Adrenal gland (tissue), 12 donors: ENCODE results near the gene TM9SF4. TPM values are rescaled to one million over a fixed set of nuclear protein-coding genes. Genes with fewer than 3 reads are reported as not detected.

ENCODE experiments used
- DNase-seq, 7 donors: peaks; one replicate each; pipeline ENCODE4 v3.0.0-alpha.2; 2019 to 2020
- H3K27ac ChIP-seq, 5 donors: fragments of 200-600 bp; sonication (generic) in 4 of 5; 1 replicate in 3 of 5; 2 replicates in 2 of 5; pipeline versions ENCODE4 v1.5.1 to v1.8.0; 2016 to 2020; ENCODE audit warnings: mild to moderate bottlenecking in 1 of 5
- H3K27me3 ChIP-seq: fragments of 200-600 bp; 2 replicates; pipeline ENCODE4 v1.8.0; 2021
- H3K36me3 ChIP-seq, 2 donors: fragments of 200-600 bp; replicated peaks in 1 of 2; 1 replicate in 1 of 2; 2 replicates in 1 of 2; pipeline versions ENCODE4 v1.5.1 to v1.8.0; 2018 to 2022
- H3K4me1 ChIP-seq, 2 donors: fragments of 200-600 bp; replicated peaks in 1 of 2; 1 replicate in 1 of 2; 2 replicates in 1 of 2; pipeline versions ENCODE4 v1.5.1 to v1.8.0; 2018 to 2021
- H3K4me3 ChIP-seq, 4 donors: fragments of 200-600 bp; sonication (generic) in 3 of 4; one replicate each; pipeline ENCODE4 v1.5.1; 2016 to 2018
- H3K9me3 ChIP-seq, 3 donors: fragments of 200-600 bp; sonication (generic) in 1 of 3; replicated peaks in 1 of 3; 1 replicate in 2 of 3; 2 replicates in 1 of 3; pipeline versions ENCODE4 v1.5.1 to v1.8.0; 2016 to 2021
- POLR2A ChIP-seq, 2 donors: fragments of 450-650 bp; IDR thresholded peaks; one replicate each; pipeline ENCODE4 v1.6.1; 2017; ENCODE audit warnings: antibody characterized with exemption in 2 of 2, mild to moderate bottlenecking in 2 of 2, moderate library complexity in 1 of 2
- WGBS, 4 donors: extraction: QIAGEN DNeasy Blood & Tissue Kit in 2 of 4; methylation state at CpG; one replicate each; pipeline versions ENCODE4 v1.1.5 to v1.1.7; 2013 to 2017; 5-methylcytosine and 5-hydroxymethylcytosine counted together
- intact Hi-C, 2 donors: fragments of 100-400 bp; cut with DNase I; formaldehyde crosslinking; loops; one replicate each; pipeline versions ENCODE4 v1.14.1 to v1.15.0; 2022 to 2023
- polyA plus RNA-seq, 3 donors: library from polyadenylated mRNA; stranded (reverse); fragments of 200-250 nt in 2 of 3; fragments of 350-450 nt in 1 of 3; fragmentation: Illumina TruSeq in 1 of 3; extraction: RNeasy Lipid Tissue Mini Kit (QIAGEN cat#74804) in 1 of 3; gene quantifications; one replicate each; pipeline ENCODE4 v1.2.3, GENCODE V29; 2013 to 2014
- total RNA-seq, 9 donors: library from RNA; depleted of rRNA in 4 of 9; stranded (reverse); fragments of >200 nt in 4 of 9; fragments of 120-200 nt in 1 of 9; fragmentation: NEBNext Ultra II Directional in 1 of 9; extraction: Animal tissue kit (Norgen Biotek cat#: 25700) in 1 of 9; gene quantifications; one replicate each; pipeline versions ENCODE4 v1.1.0 to v1.2.4, GENCODE V29; 2013 to 2023
- TF ChIP-seq, protein P1 (sequence below), 6 experiments: fragments of 450-650 bp in 4 of 6; fragments of 200-600 bp in 2 of 6; sonication (generic) in 1 of 6; IDR thresholded peaks; 1 replicate in 5 of 6; 2 replicates in 1 of 6; pipeline versions ENCODE4 v1.5.1 to v1.8.0; 2016 to 2021; ENCODE audit warnings: antibody characterized with exemption in 6 of 6, mild to moderate bottlenecking in 2 of 6, moderate library complexity in 1 of 6
- donor health status: healthy with polysubstance abuse.
- donor health status: Bipolar disorder and iron deficiency.
- donor health status: DM: yes; HTN: yes; CAD: no.
- donor health status: DM: no; HTN: no; CAD: no.
- donor health status: DM: no; HTN: no; CAD: no.
- donor health status: DM: yes; HTN: yes; CAD: no.

TM9SF4 gene
- total and polyA plus RNA-seq, 12 donors: 23.2 to 61.0 (median 46.1) TPM

DNA sequence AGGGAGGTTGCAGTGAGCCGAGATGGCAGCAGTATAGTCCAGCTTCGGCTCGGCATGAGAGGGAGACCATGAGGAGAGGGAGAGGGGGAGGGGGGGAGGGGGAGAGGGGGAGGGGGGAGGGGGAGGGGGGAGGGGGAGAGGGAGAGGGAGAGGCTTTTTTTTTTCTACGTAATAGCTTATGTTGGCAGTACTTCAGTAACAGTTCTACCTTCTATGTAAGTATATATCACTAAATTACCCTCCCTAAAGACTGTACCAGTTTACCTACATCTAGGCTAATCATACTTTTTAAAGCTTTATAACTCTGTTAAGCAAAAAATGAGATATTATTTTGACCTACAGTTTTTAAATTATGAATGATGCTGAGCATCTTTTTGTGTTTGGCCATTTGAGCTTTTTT, 13.6 kb downstream of the TM9SF4 start:
- WGBS, 4 donors: 91 to 100% (median 94%) methylated on average over 1 to 3 of the region's 4 CpGs
- H3K27me3 ChIP-seq: no peaks in the 10 kb centered on the region
- intact Hi-C loops: no loop called here
- no peaks in the 10 kb centered on the region for H3K36me3 ChIP-seq
- peaks cover 0 to 5% of the 10 kb centered on the region in 2 donors for H3K4me1 ChIP-seq
- no peak overlapping the region for H3K4me3 ChIP-seq
- DNase-seq: no peak
- H3K9me3 ChIP-seq: no peaks in the 10 kb centered on the region
- no peak overlapping the region for H3K27ac ChIP-seq
- no peak for TF ChIP-seq POLR2A (IDR thresholded peaks at IDR 0.05)
- TF ChIP-seq, protein P1, sequence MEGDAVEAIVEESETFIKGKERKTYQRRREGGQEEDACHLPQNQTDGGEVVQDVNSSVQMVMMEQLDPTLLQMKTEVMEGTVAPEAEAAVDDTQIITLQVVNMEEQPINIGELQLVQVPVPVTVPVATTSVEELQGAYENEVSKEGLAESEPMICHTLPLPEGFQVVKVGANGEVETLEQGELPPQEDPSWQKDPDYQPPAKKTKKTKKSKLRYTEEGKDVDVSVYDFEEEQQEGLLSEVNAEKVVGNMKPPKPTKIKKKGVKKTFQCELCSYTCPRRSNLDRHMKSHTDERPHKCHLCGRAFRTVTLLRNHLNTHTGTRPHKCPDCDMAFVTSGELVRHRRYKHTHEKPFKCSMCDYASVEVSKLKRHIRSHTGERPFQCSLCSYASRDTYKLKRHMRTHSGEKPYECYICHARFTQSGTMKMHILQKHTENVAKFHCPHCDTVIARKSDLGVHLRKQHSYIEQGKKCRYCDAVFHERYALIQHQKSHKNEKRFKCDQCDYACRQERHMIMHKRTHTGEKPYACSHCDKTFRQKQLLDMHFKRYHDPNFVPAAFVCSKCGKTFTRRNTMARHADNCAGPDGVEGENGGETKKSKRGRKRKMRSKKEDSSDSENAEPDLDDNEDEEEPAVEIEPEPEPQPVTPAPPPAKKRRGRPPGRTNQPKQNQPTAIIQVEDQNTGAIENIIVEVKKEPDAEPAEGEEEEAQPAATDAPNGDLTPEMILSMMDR (IDR thresholded peaks at IDR 0.05): no peak

DNA sequence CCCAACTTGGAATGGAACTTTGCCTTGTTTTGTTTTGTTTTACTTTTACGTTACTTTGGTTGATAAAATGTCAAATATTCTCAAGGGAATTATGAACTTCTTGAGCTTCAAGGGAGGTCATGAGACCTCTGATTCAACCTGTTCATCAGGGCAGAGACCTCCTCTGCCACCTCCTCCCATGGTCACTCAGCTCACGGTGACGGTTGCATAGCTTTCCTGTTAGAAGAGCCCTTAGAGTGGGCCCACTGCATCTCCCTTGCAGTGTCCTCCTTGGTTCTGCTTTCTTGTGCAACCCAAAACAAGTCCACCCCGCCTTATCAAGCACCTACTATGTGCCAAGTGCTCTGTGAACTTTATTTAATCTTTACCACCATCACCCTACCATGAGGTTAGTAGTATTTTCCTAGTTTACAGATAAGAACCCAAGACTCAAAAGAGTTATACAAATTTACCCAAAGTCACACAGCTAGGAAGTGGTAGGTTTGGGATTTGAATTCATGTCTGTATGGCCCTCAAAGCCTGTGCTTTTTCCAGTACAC, 15.5 kb downstream of the TM9SF4 start:
- Histone ChIP-seq H3K36me3 (no peaks in the 10 kb centered on the region), H3K4me1 (no peaks in the 10 kb centered on the region), H3K27ac (no peak overlapping the region), H3K9me3 (no peaks in the 10 kb centered on the region), H3K27me3 (no peaks in the 10 kb centered on the region), H3K4me3 (no peak overlapping the region)
- no peak for DNase-seq
- TF ChIP-seq, protein P1 (IDR thresholded peaks at IDR 0.05): no peak
- no peak for TF ChIP-seq POLR2A (IDR thresholded peaks at IDR 0.05)
- WGBS, 4 donors: 89 to 95% (median 94%) methylated on average over 4 of the region's 4 CpGs
- intact Hi-C loops: no loop called here

DNA sequence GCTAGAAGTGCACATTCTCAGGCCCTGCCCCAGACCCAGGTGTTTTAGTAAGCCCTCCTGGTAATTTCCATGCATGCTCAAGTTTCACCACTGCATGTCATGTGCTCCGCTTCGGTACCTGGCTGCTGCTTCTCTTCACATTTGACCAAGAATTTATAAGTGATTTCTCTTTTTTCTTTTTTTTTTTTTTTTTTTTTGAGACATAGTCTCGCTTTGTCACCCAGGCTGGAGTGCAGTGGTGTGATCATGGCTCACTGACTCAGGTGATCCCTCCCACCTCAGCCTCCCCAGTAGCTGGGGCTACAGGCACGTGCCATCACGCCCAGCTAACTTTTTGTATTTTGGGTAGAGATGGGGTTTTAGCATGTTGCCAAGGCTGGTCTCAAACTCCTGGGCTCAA, 16.0 kb downstream of the TM9SF4 start:
- no peaks in the 10 kb centered on the region for H3K27me3 ChIP-seq
- no peak overlapping the region for H3K4me3 ChIP-seq
- H3K9me3 ChIP-seq: no peaks in the 10 kb centered on the region
- peaks cover 0 to 1% of the 10 kb centered on the region in 2 donors for H3K4me1 ChIP-seq
- no peak for TF ChIP-seq POLR2A (IDR thresholded peaks at IDR 0.05)
- no peak overlapping the region for H3K27ac ChIP-seq
- intact Hi-C loops: no loop called here
- no peak for DNase-seq
- H3K36me3 ChIP-seq: no peaks in the 10 kb centered on the region
- 90 to 99% (median 94%) methylated on average over 5 of the region's 5 CpGs for WGBS, 4 donors

DNA sequence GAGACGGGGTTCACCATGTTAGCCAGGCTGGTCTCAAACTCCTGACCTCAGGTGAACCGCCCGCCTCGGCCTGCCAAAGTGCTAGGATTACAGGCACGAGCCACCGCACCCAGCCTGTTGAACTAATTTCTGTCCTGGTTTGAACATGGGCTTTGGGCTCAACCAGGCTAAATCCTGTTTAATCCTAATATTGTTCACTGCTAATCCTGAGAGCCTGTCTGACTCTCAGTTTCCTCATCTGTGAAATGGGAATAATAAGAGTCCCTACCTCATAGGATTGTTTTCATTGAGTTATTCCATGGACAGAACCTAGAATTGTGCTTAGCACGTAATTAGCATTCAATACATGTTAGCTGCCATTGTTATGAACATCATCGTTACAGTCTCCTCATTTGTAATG, 17.4 kb downstream of the TM9SF4 start:
- TF ChIP-seq, protein P1 (IDR thresholded peaks at IDR 0.05): no peak
- no peak for TF ChIP-seq POLR2A (IDR thresholded peaks at IDR 0.05)
- no peak overlapping the region for H3K27ac ChIP-seq
- H3K4me3 ChIP-seq: no peak overlapping the region
- no peaks in the 10 kb centered on the region for H3K36me3 ChIP-seq
- peaks cover 0 to 6% of the 10 kb centered on the region in 2 donors for H3K4me1 ChIP-seq
- 84 to 100% (median 91%) methylated on average over 7 to 8 of the region's 8 CpGs for WGBS, 4 donors
- intact Hi-C loops: no loop called here
- H3K9me3 ChIP-seq: no peaks in the 10 kb centered on the region
- H3K27me3 ChIP-seq: no peaks in the 10 kb centered on the region
- no peak for DNase-seq

DNA sequence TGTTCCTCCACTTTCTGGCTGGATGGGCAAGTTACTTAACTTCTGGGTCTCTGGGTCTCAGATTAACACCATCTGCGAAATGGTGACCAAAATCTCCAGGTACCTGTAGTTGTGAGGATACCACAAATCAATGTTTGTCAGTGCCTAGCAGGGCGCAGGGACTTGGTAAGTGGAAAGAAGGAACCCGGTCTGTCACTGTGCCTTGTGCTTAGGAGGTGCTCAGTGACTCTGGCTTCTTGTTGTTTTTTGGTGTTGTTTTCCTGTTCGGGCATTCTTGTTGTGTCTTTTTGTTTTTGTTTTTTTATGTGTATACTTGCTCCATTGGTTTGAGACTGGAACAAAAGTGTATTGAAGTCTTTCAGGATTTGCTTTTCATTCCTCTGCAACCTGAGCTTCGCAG, 17.8 kb downstream of the TM9SF4 start:
- Histone ChIP-seq H3K4me1 (peaks cover 0 to 6% of the 10 kb centered on the region in 2 donors), H3K4me3 (no peak overlapping the region), H3K36me3 (no peaks in the 10 kb centered on the region), H3K9me3 (no peaks in the 10 kb centered on the region), H3K27ac (no peak overlapping the region), H3K27me3 (no peaks in the 10 kb centered on the region)
- WGBS, 4 donors: 93 to 100% (median 94%) methylated on average over 5 of the region's 5 CpGs
- DNase-seq: no peak
- intact Hi-C loops: no loop called here
- TF ChIP-seq POLR2A (IDR thresholded peaks at IDR 0.05): no peak
- TF ChIP-seq, protein P1 (IDR thresholded peaks at IDR 0.05): no peak
